Liver (tissue), 9 donors: ENCODE measurements around the gene THOC7. TPM values are rescaled to one million over a fixed set of nuclear protein-coding genes. Genes with fewer than 3 reads are reported as not detected.
A peak's percentile ranks its signal among the peaks of the same experiment; 100 is the strongest.

ENCODE experiments used
- DNase-seq: peaks from one replicate; pipeline ENCODE4 v3.0.0-alpha.2; 2017; ENCODE audit warnings: low spot score
- H3K27ac ChIP-seq, 2 donors: one replicate each; pipeline ENCODE4 v1.7.0; 2013; ENCODE audit warnings: inconsistent platforms in 2 of 2, low read length in 2 of 2, control low read depth in 1 of 2, low read depth in 1 of 2, mild to moderate bottlenecking in 1 of 2
- H3K27me3 ChIP-seq, 4 donors: one replicate each; pipeline versions ENCODE4 v1.6.1 to v1.7.0; 2013; ENCODE audit warnings: low read length in 3 of 4, inconsistent platforms in 1 of 4, mild to moderate bottlenecking in 1 of 4, moderate library complexity in 1 of 4; ENCODE audit not compliant: control insufficient read depth in 4 of 4, insufficient read depth in 4 of 4
- H3K36me3 ChIP-seq, 4 donors: one replicate each; pipeline versions ENCODE4 v1.6.1 to v1.7.0; 2013; ENCODE audit warnings: low read length in 3 of 4, mild to moderate bottlenecking in 3 of 4, low read depth in 1 of 4, moderate library complexity in 1 of 4; ENCODE audit not compliant: control insufficient read depth in 4 of 4, insufficient read depth in 3 of 4
- H3K4me1 ChIP-seq, 4 donors: one replicate each; pipeline versions ENCODE4 v1.6.1 to v1.7.0; 2013; ENCODE audit warnings: low read length in 3 of 4, mild to moderate bottlenecking in 3 of 4, moderate library complexity in 1 of 4; ENCODE audit not compliant: control insufficient read depth in 4 of 4, insufficient read depth in 4 of 4
- H3K4me3 ChIP-seq, 3 donors: one replicate each; pipeline versions ENCODE4 v1.6.1 to v1.7.0; 2013; ENCODE audit warnings: low read length in 3 of 3, control low read depth in 1 of 3, low read depth in 1 of 3, mild to moderate bottlenecking in 1 of 3
- H3K9ac ChIP-seq, 2 donors: one replicate each; pipeline ENCODE4 v1.7.0; 2013; ENCODE audit warnings: low read length in 2 of 2, mild to moderate bottlenecking in 2 of 2, moderate library complexity in 2 of 2, control low read depth in 1 of 2, low read depth in 1 of 2
- H3K9me3 ChIP-seq, 4 donors: one replicate each; pipeline versions ENCODE4 v1.6.1 to v1.7.0; 2013; ENCODE audit warnings: low read length in 3 of 4; ENCODE audit not compliant: control insufficient read depth in 4 of 4
- EGR1 ChIP-seq, 2 donors: IDR thresholded peaks; 2 replicates each; pipeline ENCODE4 v1.6.1; 2016 to 2018; ENCODE audit warnings: antibody characterized with exemption in 2 of 2, low read depth in 2 of 2
- FOXA1 ChIP-seq: IDR thresholded peaks from 2 replicates; pipeline ENCODE4 v1.6.1; 2016; ENCODE audit warnings: antibody characterized with exemption
- FOXA2 ChIP-seq: IDR thresholded peaks from 2 replicates; pipeline ENCODE4 v1.6.1; 2016; ENCODE audit warnings: antibody characterized with exemption
- GABPA ChIP-seq, 2 donors: IDR thresholded peaks in 1 of 2; conservative IDR thresholded peaks in 1 of 2; 2 replicates each; pipeline ENCODE4 v1.6.1; 2016; ENCODE audit warnings: antibody characterized with exemption in 2 of 2, mild to moderate bottlenecking in 1 of 2, moderate library complexity in 1 of 2
- HNF4G ChIP-seq: IDR thresholded peaks from 2 replicates; pipeline ENCODE4 v1.6.1; 2016; ENCODE audit warnings: antibody characterized with exemption
- JUND ChIP-seq, 2 donors: IDR thresholded peaks; 2 replicates each; pipeline ENCODE4 v1.6.1; 2016; ENCODE audit warnings: antibody characterized with exemption in 2 of 2
- NR2F2 ChIP-seq: IDR thresholded peaks from 2 replicates; pipeline ENCODE4 v1.6.1; 2016; ENCODE audit warnings: antibody characterized with exemption
- RAD21 ChIP-seq, 2 donors: IDR thresholded peaks; 2 replicates each; pipeline ENCODE4 v1.6.1; 2016; ENCODE audit warnings: antibody characterized with exemption in 2 of 2, mild to moderate bottlenecking in 2 of 2
- RXRA ChIP-seq, 2 donors: IDR thresholded peaks; 2 replicates each; pipeline ENCODE4 v1.6.1; 2017 to 2018; ENCODE audit warnings: antibody characterized with exemption in 2 of 2, mild to moderate bottlenecking in 1 of 2
- SP1 ChIP-seq: IDR thresholded peaks from 2 replicates; pipeline ENCODE4 v1.6.1; 2018; ENCODE audit warnings: antibody characterized with exemption, mild to moderate bottlenecking
- TAF1 ChIP-seq: conservative IDR thresholded peaks from 2 replicates; pipeline ENCODE4 v1.6.1; 2016; ENCODE audit warnings: antibody characterized with exemption, mild to moderate bottlenecking
- YY1 ChIP-seq: IDR thresholded peaks from 2 replicates; pipeline ENCODE4 v1.6.1; 2016; ENCODE audit warnings: antibody characterized with exemption, mild to moderate bottlenecking
- WGBS: extraction: QIAGEN DNeasy Blood & Tissue Kit; methylation state at CpG from one replicate; pipeline ENCODE4 v1.1.7; 2013; 5-methylcytosine and 5-hydroxymethylcytosine counted together
- polyA plus RNA-seq, 2 donors: library from polyadenylated mRNA; stranded (reverse) in 1 of 2; unstranded in 1 of 2; fragments of 200-250 nt in 1 of 2; fragments of >200 nt in 1 of 2; fragmentation: Nextera tagmentation in 1 of 2; extraction: Ambion mirVana in 1 of 2; gene quantifications; one replicate each; pipeline versions ENCODE4 v1.2.1 to v1.2.3, GENCODE V29; 2013 to 2015
- total RNA-seq, 2 donors: library from RNA; depleted of rRNA; stranded (reverse); fragments of >200 nt; gene quantifications; one replicate each; pipeline ENCODE4 v1.2.3, GENCODE V29; 2014
- TF ChIP-seq, protein P1 (sequence below): IDR thresholded peaks from 2 replicates; pipeline ENCODE4 v1.6.1; 2016; ENCODE audit warnings: antibody characterized with exemption, mild to moderate bottlenecking
- TF ChIP-seq, protein P2 (sequence below): IDR thresholded peaks from 2 replicates; pipeline ENCODE4 v1.6.1; 2016; ENCODE audit warnings: antibody characterized with exemption
- donor health status: healthy.
- donor health status: healthy.
- donor health status: healthy.
- donor health status: healthy.
- donor health status: healthy.

Gene THOC7
- total and polyA plus RNA-seq, 4 donors = 11.7 to 38.6 (median 23.0) TPM

DNA sequence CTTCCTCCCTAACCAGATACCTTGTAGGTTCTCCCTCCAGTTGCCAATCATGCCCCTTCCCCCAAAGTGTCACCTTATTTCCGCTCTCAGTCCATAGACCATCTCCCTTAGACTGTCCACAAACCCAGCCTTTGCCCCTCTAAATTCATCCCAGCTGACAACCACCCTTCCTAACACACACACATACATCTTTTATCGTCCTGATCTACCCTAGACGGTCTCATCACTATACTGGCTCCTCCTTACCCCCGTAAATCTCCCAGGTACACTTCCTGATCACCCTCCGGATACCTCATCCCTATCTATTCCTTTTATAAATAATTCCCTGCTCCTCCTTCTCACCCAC, 828 bp downstream of the THOC7 start:
- Histone ChIP-seq H3K9ac (peak overlapping the region; percentile 69 to 78), H3K36me3 (no peaks in the 10 kb centered on the region), H3K27ac (peak overlapping the region in 1 of 2 donors; percentile 94), H3K4me3 (peak overlapping the region; percentile 68 to 100 (median 72)), H3K4me1 (peaks cover 0 to 13% (median 11%) of the 10 kb centered on the region in 4 donors), H3K27me3 (no peaks in the 10 kb centered on the region), H3K9me3 (no peaks in the 10 kb centered on the region)
- no peak for DNase-seq
- WGBS = 18% methylated on average over 5 of the region's 5 CpGs
- no peak for TF ChIP-seq RAD21 (IDR thresholded peaks at IDR 0.05)
- TF ChIP-seq YY1 = no peak

DNA sequence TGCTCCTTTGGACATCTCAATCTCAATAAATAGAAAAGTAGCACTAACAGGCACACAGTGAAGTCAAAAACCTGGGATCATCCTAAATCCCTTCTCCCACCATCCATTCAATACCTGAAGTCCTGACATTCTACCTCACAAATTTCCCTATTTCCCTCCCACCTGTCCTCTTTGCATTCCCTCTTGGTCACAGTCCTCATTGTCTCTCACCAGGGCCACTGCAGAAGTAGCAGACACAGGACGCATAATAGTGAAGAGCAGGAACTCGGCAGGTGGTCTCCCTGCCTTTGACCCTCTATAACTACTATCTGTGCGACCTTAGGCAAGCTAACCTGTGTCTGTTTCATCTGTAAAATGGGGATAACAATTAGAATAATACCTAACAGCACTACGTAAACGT, 2.3 kb downstream of the THOC7 start:
- H3K36me3 ChIP-seq = no peaks in the 10 kb centered on the region
- WGBS = 94% methylated on average over 5 of the region's 5 CpGs
- no peaks in the 10 kb centered on the region for H3K27me3 ChIP-seq
- no peak overlapping the region for H3K27ac ChIP-seq
- TF ChIP-seq, protein P1, sequence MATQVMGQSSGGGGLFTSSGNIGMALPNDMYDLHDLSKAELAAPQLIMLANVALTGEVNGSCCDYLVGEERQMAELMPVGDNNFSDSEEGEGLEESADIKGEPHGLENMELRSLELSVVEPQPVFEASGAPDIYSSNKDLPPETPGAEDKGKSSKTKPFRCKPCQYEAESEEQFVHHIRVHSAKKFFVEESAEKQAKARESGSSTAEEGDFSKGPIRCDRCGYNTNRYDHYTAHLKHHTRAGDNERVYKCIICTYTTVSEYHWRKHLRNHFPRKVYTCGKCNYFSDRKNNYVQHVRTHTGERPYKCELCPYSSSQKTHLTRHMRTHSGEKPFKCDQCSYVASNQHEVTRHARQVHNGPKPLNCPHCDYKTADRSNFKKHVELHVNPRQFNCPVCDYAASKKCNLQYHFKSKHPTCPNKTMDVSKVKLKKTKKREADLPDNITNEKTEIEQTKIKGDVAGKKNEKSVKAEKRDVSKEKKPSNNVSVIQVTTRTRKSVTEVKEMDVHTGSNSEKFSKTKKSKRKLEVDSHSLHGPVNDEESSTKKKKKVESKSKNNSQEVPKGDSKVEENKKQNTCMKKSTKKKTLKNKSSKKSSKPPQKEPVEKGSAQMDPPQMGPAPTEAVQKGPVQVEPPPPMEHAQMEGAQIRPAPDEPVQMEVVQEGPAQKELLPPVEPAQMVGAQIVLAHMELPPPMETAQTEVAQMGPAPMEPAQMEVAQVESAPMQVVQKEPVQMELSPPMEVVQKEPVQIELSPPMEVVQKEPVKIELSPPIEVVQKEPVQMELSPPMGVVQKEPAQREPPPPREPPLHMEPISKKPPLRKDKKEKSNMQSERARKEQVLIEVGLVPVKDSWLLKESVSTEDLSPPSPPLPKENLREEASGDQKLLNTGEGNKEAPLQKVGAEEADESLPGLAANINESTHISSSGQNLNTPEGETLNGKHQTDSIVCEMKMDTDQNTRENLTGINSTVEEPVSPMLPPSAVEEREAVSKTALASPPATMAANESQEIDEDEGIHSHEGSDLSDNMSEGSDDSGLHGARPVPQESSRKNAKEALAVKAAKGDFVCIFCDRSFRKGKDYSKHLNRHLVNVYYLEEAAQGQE = no peak
- TF ChIP-seq FOXA2 (no peak), SP1 (no peak), JUND (IDR thresholded peaks at IDR 0.05) (no peak), EGR1 (IDR thresholded peaks at IDR 0.05; ENCODE audit: low read depth in 2 of 2) (no peak), GABPA (IDR thresholded peaks at IDR 0.05 in 1 of 2, conservative IDR thresholded peaks at IDR 0.05 in 1 of 2) (no peak), HNF4G (no peak), TAF1 (no peak), RAD21 (IDR thresholded peaks at IDR 0.05) (no peak), RXRA (IDR thresholded peaks at IDR 0.05) (no peak)
- TF ChIP-seq, protein P2, sequence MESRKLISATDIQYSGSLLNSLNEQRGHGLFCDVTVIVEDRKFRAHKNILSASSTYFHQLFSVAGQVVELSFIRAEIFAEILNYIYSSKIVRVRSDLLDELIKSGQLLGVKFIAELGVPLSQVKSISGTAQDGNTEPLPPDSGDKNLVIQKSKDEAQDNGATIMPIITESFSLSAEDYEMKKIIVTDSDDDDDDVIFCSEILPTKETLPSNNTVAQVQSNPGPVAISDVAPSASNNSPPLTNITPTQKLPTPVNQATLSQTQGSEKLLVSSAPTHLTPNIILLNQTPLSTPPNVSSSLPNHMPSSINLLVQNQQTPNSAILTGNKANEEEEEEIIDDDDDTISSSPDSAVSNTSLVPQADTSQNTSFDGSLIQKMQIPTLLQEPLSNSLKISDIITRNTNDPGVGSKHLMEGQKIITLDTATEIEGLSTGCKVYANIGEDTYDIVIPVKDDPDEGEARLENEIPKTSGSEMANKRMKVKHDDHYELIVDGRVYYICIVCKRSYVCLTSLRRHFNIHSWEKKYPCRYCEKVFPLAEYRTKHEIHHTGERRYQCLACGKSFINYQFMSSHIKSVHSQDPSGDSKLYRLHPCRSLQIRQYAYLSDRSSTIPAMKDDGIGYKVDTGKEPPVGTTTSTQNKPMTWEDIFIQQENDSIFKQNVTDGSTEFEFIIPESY = no peak
- no peak for DNase-seq
- no peaks in the 10 kb centered on the region for H3K9me3 ChIP-seq
- no peak overlapping the region for H3K4me3 ChIP-seq
- H3K9ac ChIP-seq = no peak overlapping the region
- H3K4me1 ChIP-seq = peaks cover 0 to 13% (median 11%) of the 10 kb centered on the region in 4 donors

DNA sequence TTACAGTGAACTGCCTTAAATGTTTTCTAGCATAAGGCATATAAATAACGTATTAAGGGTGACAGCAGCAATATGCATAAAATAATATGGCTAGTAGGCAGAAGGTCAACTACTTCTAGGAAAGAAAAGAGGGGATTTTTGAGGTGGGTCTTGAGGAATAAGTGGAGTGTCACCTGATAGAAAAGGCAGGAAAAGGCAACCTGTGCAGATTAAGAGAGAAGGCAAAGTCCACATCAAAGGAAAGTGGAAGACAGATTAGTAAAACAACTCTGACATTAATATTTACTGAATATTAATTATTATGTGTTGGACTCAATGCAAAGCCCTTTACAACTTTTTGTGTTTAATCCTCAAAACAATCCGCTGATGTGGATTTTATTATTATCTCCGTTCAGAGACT, 2.8 kb downstream of the THOC7 start:
- 91% methylated on average over 3 of the region's 3 CpGs for WGBS
- DNase-seq = no peak
- no peak overlapping the region for H3K4me3 ChIP-seq
- H3K4me1 ChIP-seq = peaks cover 0 to 13% (median 11%) of the 10 kb centered on the region in 4 donors
- no peaks in the 10 kb centered on the region for H3K9me3 ChIP-seq
- no peak overlapping the region for H3K27ac ChIP-seq
- no peaks in the 10 kb centered on the region for H3K36me3 ChIP-seq
- no peaks in the 10 kb centered on the region for H3K27me3 ChIP-seq
- TF ChIP-seq HNF4G (no peak), TAF1 (no peak), FOXA1 (no peak), NR2F2 (no peak), RAD21 (IDR thresholded peaks at IDR 0.05) (no peak)
- TF ChIP-seq, protein P2 = no peak
- H3K9ac ChIP-seq = no peak overlapping the region
